HG03521 (cell line): Measurements from ENCODE around the gene NFU1.
A peak's percentile ranks its signal among the peaks of the same experiment; 100 is the strongest.
"Not testable (repeated sequence)": the region's sequence is repeated elsewhere in the genome, so short reads cannot be mapped to it uniquely, and the experiment has no call there.

Experiments
- ATAC-seq: cut with Tn5 transposase; IDR thresholded peaks from one replicate; pipeline ENCODE4 v1.9.1; 2021; ENCODE audit warnings: mild to moderate bottlenecking, moderate library complexity; ENCODE audit not compliant: unreplicated experiment

Gene NFU1

DNA sequence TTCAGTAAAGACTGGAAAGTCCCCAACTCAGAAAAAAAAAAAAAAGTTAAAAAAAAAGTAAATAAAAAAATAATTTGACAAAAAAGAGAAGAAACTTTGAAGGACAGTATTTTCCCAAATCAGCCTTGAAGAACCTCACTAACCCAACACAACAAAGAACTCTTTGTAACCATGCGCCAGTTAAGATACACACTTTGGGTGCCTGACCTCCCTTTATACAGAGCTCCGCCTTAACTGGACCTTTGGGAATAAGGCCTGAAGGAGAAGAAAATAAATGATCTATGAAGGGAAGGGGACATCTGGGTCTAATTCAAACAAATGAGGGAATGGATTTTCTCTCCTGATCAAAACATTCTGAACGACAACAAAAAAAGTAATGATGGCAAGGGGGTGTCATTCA, 48.0 kb downstream of the NFU1 start:
- ATAC-seq = no peak

GRCh38 chr2:69387770-69388481, 49.3 kb downstream of the NFU1 start:
- ATAC-seq = no peak

DNA sequence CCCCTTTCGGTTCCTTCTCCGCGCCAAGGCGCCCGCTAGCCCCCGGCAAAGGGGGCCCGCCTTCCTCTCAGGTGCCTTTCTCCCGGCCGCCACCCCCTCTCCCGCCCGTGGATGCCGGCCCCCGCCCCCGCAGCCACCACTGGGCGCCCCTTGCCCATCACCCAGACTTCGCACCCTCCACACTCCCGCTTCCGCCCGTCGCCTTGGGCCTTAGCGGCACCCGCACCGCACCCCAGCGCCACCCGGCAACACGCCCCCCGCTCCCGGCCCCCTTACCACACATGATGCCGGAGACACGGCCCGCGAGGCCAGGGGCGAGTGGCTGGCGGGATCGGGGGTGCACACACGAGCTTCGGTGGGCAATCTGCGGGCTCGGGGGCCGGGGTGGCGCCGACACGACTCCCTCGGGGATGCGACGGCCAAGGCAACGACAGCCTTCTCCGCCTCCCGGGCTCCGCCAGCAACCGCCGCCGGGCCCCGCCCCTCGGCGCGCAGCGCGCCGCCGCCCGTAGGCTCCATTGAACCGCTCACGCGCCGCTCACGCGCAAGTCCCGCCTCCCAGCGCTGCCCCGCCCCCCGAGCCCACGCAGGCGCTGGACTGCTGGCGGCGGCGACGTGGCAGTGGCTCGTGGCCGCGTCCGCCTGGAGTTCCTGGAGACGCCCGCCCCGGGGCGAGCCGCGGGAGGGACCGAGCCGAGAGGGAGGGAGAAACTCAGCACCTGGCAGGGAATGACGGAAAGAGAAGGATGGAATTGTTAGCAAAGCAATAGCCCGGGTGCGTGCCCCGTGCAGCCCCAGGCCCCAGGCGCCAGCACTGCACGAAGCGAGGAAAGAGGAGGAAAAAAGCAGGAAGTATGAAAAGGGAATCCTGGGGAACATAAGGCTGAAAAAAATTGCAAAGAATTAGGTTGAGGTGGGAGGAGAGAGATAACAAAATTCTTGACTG, 50.2 kb downstream of the NFU1 start, which contains the start of gene GFPT1:
TSS of gene GFPT1 (minus strand) at position 439 of the 946 bp plus-strand sequence. CDS start at position 283, 156 bp downstream.
- peak; percentile 92 for ATAC-seq

DNA sequence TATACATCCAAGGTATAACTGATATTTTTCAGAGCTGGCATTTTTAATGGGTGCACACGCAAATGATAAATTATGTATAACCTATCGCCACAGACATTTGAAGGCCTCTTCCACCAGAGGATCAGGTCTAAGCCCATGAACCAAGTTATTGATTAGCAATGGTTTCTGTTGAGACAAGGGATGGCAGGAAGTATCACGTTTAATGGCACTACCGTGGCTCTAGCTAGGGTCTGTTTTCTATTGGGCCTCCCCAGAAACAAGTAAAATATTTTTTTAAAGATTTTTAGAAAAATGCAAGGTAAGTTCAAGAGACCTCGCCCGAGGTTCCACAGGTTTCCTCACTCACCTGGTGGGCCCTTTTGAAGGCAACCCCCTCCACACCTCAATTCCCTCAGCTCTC, 50.9 kb downstream of the NFU1 start:
- ATAC-seq = no peak

GRCh38 chr2:69385443-69386151, 51.6 kb downstream of the NFU1 start:
- ATAC-seq = no peak

DNA sequence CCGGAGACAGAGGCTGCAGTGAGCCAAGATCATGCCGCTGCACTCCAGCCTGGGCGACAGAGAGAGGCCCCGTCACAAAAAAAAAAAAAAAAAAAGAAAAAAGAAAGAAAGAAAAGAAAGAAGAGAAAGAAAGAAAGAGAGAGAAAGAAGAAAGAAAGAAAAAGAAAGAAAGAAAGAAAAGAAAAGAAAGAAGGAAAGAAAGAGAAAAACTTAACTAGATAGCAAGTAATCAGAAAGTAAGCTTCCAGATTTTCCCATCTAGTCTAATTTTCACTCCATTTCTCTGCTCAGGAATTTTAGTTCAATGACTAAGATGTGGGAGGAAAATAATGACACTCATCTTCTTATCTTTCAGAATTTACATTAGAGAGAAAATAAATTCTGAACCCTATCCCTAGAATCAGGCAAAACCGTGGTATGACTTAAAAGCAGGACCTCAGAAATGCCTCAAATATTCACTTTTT, 52.6 kb downstream of the NFU1 start:
- ATAC-seq = no peak

DNA sequence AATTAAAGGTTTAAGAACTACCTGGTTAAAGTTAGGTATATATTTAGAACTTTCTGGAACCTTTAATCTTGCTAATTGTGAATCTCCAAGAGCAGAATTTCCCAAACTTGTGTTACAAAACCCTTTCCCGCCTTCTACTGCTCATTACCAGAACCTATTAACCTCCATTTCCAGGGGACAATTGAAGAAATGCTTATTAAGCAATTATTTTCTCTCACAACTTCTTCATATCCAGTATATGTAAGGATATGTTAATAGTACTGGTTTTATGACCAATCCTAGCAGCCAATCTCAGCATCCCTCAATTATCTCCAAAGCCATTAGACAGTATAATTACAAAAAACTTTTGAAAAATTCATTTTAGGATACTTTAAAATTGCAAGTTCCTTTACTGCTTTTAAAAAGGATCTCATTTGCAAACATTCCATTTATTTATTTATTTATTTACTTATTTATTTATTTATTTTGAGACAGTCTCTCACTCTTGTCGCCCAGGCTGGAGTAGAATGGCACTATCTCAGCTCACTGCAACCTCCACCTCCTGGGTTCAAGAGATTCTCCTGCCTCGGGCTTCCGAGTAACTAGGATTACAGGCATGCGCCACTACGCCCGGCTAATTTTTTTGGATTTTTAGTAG, 53.9 kb downstream of the NFU1 start:
- ATAC-seq = no peak

DNA sequence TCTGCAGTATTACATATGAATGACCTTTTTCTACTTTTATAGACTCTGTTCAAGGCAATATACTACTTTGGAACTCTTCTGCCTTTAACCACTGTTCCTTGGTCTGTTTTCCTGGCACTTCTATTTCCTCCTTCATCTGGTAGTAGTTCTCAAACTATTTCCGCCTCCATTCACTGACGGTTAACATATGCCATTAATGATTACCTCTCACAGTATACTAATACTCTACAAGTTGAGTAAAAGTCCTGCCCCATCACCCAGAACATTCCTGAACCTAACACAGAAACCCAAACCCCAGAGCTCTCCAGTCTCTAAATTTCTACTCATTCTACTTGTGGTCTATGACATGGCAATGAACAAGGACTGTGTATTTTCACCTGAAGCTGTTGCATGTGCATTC, 54.7 kb downstream of the NFU1 start:
- no peak for ATAC-seq

- ATAC-seq = no peak
These were observed 55.9 kb downstream of the NFU1 start for GRCh38 chr2:69381337-69381737.

- no peak for ATAC-seq
These were observed 56.9 kb downstream of the NFU1 start for GRCh38 chr2:69380072-69380917.

DNA sequence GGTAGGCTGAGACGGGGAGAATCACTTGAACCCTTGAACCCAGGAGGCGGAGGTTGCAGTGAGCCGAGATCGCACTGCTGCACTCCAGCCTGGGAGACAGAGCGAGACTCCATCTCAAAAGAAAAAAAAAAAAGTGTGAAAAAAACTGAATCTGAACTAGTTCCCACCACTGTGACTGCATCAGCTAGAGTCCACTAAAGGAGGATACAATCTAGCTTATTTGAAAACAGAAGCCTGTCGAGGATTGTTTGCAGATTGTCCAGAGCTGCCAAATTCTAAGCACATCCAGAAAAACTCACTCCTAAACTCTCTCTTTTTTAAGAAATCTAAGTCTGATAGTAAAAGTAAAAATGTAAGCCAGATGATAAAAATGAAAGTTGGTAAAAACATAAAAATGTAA, 60.8 kb downstream of the NFU1 start:
- no peak for ATAC-seq

- ATAC-seq = no peak
These were observed 61.5 kb downstream of the NFU1 start for GRCh38 chr2:69375494-69376353.

DNA sequence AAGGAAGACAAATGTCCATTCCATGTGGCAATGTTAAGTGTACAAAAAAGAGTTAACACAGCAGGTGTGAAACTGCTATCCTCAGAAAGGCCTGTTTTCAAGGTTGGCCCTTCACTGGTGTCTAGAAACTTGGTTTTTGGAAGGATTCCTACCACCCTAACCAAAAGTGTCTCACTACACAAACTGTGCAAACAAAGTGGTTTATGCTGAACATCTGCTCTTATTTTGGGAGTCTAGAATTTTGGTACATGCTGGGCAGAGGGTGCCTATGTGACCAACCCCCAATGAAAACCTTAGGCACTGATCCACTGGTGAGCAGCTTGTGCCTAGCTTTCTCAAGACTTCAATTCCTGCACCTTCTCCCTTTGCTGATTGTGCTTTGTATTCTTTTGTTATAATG, 64.5 kb downstream of the NFU1 start:
- no peak for ATAC-seq

DNA sequence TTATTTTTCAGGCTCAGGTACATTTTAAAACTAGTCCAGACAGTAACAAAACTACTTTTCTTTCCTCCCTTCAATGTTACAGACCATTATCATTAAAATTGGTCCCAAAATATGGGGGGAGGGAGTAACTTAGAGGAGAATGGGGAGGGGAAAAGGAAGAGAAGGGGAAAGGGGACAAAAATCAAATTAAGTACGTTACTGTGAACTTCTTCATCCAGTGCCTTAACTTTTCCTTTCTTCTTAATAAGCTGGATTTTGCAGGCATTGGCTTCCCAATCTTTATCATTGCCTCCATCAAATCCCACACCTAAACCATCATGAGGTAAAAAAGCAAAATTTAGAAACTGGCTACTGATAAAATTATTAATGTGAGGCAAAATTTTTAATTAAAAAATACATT, 67.4 kb downstream of the NFU1 start:
- ATAC-seq = no peak

DNA sequence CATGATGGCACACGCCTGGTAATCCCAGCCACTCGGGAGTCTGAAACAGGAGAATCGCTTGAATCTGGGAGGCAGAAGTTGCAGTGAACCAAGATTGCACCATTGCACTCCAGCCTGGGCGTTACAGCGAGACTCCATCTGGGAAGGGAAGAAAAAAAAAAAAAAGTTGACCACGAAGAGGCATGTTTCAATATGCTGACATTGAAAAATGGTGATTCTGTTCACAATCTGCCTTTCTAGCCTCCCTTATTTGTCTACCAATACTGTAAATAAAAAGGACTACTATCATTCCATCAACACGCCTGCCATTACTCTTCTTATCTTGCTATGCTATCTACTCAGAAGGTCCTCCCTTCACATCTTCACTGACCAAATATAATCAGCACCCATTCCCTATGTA, 68.6 kb downstream of the NFU1 start:
- no peak for ATAC-seq

DNA sequence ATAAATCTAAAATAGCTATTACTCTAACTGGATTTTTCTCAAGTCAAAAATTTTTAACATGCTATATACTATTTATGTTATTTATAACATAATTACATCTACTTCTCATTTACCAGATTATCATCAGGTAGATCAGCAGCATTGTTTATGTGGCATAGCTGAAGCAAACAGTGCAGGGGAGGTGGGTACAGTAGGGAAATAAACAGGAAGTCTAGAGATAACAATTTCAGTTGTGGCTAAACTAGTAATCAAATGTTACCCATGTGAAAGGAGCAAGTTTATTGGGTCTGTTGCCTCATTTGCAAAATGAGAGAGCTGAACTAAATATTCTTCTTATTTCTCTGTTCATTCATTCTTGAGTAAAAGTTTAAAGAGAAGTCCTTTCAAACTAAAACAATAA, 77.9 kb downstream of the NFU1 start:
- ATAC-seq = no peak

- no peak for ATAC-seq
These were observed 78.3 kb downstream of the NFU1 start for GRCh38 chr2:69358914-69359313.

DNA sequence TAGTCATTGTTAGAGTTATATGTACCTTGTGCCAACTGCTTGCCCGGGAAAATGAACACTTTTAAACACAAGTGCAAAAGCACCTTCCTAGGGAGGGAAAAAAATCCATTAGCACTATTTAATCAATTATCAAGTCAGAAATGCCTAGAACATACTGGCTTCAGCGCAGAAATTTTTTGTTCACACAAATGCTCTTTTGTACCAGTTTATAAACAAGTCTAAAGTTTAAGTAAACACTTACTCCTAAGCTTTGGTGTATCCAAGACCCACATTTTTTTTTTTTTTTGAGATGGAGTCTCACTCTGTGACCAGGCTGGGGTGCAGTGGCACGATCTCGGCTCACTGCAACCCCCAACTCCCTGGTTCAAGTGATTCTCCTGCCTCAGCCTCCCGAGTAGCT, 80.8 kb downstream of the NFU1 start:
- ATAC-seq = no peak

DNA sequence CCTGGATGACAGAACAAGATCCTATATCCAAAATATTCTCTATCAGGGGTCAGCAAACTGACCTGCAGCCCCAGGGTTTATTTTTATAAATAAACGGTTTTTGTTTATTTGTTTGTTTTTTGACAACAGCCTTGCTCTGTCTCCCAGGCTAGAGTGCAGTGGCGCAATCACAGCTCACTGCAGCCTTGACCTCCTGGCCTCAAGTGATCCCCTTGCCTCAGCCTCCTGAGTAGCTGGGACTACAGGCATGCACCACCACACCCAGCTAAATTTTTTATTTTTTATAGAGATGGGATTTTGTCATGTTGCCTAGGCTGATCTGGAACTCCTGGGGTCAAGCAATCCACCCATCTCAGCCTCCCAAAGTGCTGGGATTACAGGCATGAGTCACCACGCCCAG, 82.3 kb downstream of the NFU1 start:
- not testable (repeated sequence) for ATAC-seq
